Ishikawa (cell line): Measurements from ENCODE around the gene EFNB3.

Experiments used
- CEBPB ChIP-seq: IDR thresholded peaks from 2 replicates; pipeline ENCODE4 v1.6.1; 2012
- CREB1 ChIP-seq: IDR thresholded peaks from 2 replicates; pipeline ENCODE4 v1.6.1; 2012; ENCODE audit warnings: low read depth
- EGR1 ChIP-seq: IDR thresholded peaks from 2 replicates; pipeline ENCODE4 v1.6.1; 2012
- EP300 ChIP-seq: IDR thresholded peaks from 2 replicates; pipeline ENCODE4 v1.6.1; 2012; ENCODE audit warnings: borderline replicate concordance
- FOXM1 ChIP-seq: IDR thresholded peaks from 2 replicates; pipeline ENCODE4 v1.6.1; 2012; ENCODE audit warnings: low read depth, borderline replicate concordance
- NFIC ChIP-seq: IDR thresholded peaks from 2 replicates; pipeline ENCODE4 v1.6.1; 2012
- RAD21 ChIP-seq: IDR thresholded peaks from 2 replicates; pipeline ENCODE4 v1.6.1; 2012; ENCODE audit warnings: low read depth
- TAF1 ChIP-seq: IDR thresholded peaks from 2 replicates; pipeline ENCODE4 v1.6.1; 2012; ENCODE audit warnings: low read depth, mild to moderate bottlenecking
- TCF12 ChIP-seq: IDR thresholded peaks from 2 replicates; pipeline ENCODE4 v1.6.1; 2012; ENCODE audit warnings: low read depth
- TEAD4 ChIP-seq: IDR thresholded peaks from 2 replicates; pipeline ENCODE4 v1.6.1; 2012
- YY1 ChIP-seq: IDR thresholded peaks from 2 replicates; pipeline ENCODE4 v1.6.1; 2012; ENCODE audit warnings: low read depth
- ZBTB7A ChIP-seq: IDR thresholded peaks from 2 replicates; pipeline ENCODE4 v1.6.1; 2012; ENCODE audit warnings: low read depth
- TF ChIP-seq, protein P1 (sequence below): IDR thresholded peaks from 2 replicates; pipeline ENCODE4 v1.6.1; 2012
- TF ChIP-seq, protein P2 (sequence below): IDR thresholded peaks from 2 replicates; pipeline ENCODE4 v1.6.1; 2012; ENCODE audit warnings: low read depth, mild to moderate bottlenecking
- TF ChIP-seq, protein P3 (sequence below): IDR thresholded peaks from 2 replicates; pipeline ENCODE4 v1.6.1; 2012

The EFNB3 gene

DNA sequence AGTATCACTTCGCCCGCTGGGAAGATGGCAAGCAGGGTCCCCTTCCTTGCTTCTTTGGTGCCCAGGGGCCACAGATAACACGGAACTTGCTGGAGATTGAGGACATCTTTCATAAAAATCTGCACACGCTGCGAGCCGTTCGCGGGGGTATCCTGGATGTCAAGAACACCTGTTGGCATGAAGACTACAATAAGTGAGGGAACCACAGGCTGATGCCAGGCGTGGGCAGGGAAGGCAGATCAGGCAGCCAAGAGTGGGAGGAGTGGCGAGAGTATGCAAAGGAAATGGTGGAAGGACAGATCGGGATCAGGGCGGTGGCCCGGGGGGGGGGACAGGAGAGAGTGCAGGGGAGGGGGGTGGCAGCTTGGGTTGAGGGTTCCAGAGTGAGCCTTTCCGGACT is 34.7 kb downstream of the EFNB3 start:
- no peak for TF ChIP-seq EP300
- no peak for TF ChIP-seq FOXM1
- no peak for TF ChIP-seq TEAD4
- no peak for TF ChIP-seq YY1
- no peak for TF ChIP-seq RAD21
- TF ChIP-seq NFIC, result no peak
- TF ChIP-seq TAF1, result no peak
- TF ChIP-seq, protein P1, sequence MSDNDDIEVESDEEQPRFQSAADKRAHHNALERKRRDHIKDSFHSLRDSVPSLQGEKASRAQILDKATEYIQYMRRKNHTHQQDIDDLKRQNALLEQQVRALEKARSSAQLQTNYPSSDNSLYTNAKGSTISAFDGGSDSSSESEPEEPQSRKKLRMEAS, result no peak
- no peak for TF ChIP-seq CEBPB
- TF ChIP-seq, protein P2, sequence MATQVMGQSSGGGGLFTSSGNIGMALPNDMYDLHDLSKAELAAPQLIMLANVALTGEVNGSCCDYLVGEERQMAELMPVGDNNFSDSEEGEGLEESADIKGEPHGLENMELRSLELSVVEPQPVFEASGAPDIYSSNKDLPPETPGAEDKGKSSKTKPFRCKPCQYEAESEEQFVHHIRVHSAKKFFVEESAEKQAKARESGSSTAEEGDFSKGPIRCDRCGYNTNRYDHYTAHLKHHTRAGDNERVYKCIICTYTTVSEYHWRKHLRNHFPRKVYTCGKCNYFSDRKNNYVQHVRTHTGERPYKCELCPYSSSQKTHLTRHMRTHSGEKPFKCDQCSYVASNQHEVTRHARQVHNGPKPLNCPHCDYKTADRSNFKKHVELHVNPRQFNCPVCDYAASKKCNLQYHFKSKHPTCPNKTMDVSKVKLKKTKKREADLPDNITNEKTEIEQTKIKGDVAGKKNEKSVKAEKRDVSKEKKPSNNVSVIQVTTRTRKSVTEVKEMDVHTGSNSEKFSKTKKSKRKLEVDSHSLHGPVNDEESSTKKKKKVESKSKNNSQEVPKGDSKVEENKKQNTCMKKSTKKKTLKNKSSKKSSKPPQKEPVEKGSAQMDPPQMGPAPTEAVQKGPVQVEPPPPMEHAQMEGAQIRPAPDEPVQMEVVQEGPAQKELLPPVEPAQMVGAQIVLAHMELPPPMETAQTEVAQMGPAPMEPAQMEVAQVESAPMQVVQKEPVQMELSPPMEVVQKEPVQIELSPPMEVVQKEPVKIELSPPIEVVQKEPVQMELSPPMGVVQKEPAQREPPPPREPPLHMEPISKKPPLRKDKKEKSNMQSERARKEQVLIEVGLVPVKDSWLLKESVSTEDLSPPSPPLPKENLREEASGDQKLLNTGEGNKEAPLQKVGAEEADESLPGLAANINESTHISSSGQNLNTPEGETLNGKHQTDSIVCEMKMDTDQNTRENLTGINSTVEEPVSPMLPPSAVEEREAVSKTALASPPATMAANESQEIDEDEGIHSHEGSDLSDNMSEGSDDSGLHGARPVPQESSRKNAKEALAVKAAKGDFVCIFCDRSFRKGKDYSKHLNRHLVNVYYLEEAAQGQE, result no peak
- TF ChIP-seq ZBTB7A, result no peak
- TF ChIP-seq CREB1, result no peak
- no peak for TF ChIP-seq EGR1
- TF ChIP-seq TCF12, result no peak
- TF ChIP-seq, protein P3, sequence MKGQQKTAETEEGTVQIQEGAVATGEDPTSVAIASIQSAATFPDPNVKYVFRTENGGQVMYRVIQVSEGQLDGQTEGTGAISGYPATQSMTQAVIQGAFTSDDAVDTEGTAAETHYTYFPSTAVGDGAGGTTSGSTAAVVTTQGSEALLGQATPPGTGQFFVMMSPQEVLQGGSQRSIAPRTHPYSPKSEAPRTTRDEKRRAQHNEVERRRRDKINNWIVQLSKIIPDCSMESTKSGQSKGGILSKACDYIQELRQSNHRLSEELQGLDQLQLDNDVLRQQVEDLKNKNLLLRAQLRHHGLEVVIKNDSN, result no peak

DNA sequence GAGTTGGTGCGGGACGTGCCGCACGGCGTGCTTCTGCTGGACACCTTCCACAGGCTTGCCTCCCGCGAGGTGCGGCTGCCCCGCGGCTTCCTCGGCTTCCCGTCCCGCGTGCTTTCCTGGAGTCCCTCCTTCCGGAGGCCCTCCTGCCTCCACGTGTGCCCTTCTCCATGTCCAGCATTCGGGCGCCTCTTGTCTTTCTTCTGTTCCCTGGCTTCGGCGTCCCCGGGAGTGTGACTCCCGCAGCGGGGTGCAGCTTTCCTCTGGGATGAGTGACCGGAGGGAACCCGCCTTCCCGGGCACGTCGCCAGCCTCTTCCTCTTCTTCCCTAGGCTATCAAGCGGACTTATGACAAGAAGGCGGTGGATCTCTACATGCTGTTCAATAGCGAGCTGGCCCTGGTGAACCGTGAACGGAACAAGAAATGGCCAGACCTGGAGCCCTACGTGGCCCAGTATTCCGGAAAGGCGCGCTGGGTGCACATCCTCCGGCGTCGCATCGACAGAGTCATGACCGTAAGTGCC is 35.5 kb downstream of the EFNB3 start:
- TF ChIP-seq NFIC (peak; percentile 69; the same call in 1 of the 2 replicates), ZBTB7A (no peak), TCF12 (0 out of 2 replicates have a peak, but pooled peaks have one; percentile 19)

DNA sequence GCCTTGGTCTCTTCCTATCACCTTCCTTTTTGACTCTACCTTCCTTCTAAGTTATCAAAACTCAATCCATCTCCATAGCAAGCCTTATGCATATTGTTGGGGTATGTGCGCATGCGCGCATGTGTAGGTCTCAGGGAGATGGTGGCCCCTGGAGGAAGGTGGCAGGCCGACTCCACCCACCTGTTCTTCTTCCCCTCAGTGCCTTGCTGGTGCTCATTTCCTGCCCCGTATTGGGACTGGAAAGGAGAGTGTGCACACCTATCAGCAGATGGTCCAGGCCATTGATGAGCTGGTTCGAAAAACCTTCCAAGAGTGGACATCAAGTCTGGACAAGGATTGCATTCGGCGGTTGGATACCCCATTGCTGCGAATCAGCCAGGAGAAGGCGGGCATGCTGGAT is 37.7 kb downstream of the EFNB3 start:
- no peak for TF ChIP-seq TAF1
- no peak for TF ChIP-seq YY1
- TF ChIP-seq TCF12, result no peak
- TF ChIP-seq CEBPB, result no peak
- TF ChIP-seq CREB1, result no peak
- no peak for TF ChIP-seq RAD21
- TF ChIP-seq, protein P1, result no peak
- TF ChIP-seq FOXM1, result no peak
- no peak for TF ChIP-seq TEAD4
- no peak for TF ChIP-seq EGR1
- no peak for TF ChIP-seq NFIC

DNA sequence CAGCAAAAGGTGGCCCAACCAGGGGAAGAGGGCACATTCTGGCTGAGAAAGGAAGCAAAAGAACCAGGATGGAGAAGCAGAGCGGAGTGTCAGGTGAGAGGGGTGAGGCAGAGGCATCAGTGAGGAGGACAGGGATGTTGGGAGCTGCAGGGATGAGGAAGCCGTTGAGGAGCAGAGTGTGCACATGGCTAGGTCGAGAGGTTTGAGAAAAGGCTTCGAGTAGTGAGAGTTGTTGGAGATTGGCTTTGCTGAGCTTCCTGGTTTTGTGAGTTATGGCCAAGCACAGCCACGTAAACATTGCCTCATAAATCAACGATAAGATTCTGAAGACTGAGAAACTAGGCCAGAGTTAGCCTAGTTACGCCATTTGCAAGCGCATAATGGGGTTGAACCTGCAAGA is 39.4 kb downstream of the EFNB3 start:
- TF ChIP-seq FOXM1 (no peak), ZBTB7A (no peak), NFIC (no peak), CEBPB (no peak), RAD21 (no peak), EP300 (no peak), YY1 (no peak), CREB1 (no peak), EGR1 (no peak), TEAD4 (no peak), TCF12 (no peak), TAF1 (no peak)
- TF ChIP-seq, protein P3, result no peak
- TF ChIP-seq, protein P2, result no peak
- TF ChIP-seq, protein P1, result no peak

DNA sequence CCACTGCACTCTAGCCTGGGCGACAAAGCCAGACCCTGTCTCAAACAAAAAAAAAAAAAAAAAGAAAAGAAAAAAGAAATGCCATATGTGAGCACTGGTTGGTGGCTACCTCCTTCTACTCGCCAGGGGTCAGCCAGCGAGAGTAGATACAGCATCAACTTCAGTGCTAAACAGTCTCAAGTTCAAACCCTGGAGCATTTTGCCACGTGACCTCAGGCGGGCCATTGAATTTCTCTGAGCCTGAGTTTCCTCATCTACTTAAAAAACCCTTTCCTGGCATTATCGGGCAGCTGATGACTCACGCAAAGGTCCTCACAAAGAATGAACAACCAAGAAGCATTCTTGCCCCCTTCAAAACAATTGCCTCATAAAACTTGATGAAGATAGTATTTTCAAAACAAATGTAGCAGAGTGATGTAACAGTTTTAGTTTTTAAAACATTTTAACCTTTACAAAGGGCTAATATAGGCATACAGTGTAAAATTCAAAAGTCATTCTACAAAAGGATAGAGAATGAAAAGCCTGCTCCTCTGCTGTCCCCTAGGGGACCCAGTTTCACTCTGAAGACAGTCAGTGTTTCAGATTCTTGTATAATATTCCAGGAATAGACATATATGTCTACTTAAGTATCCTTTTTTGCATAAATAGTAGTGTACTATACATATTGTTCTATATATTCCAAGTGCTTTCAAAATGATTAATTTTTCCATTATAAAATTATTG is 40.9 kb downstream of the EFNB3 start:
- TF ChIP-seq TCF12, result no peak
- no peak for TF ChIP-seq EP300
- TF ChIP-seq, protein P3, result peak; percentile 86
- no peak for TF ChIP-seq FOXM1
- no peak for TF ChIP-seq EGR1
- no peak for TF ChIP-seq RAD21
- no peak for TF ChIP-seq TAF1
